Adrenal gland (tissue), 12 donors: ENCODE measurements around the gene PRDM16. TPM values are rescaled to one million over a fixed set of nuclear protein-coding genes. Genes with fewer than 3 reads are reported as not detected.

Source experiments
- DNase-seq, 7 donors: peaks; one replicate each; pipeline ENCODE4 v3.0.0-alpha.2; 2019 to 2020
- H3K27ac ChIP-seq, 5 donors: fragments of 200-600 bp; sonication (generic) in 4 of 5; 1 replicate in 3 of 5; 2 replicates in 2 of 5; pipeline versions ENCODE4 v1.5.1 to v1.8.0; 2016 to 2020; ENCODE audit warnings: mild to moderate bottlenecking in 1 of 5
- H3K27me3 ChIP-seq: fragments of 200-600 bp; 2 replicates; pipeline ENCODE4 v1.8.0; 2021
- H3K36me3 ChIP-seq, 2 donors: fragments of 200-600 bp; replicated peaks in 1 of 2; 1 replicate in 1 of 2; 2 replicates in 1 of 2; pipeline versions ENCODE4 v1.5.1 to v1.8.0; 2018 to 2022
- H3K4me1 ChIP-seq, 2 donors: fragments of 200-600 bp; replicated peaks in 1 of 2; 1 replicate in 1 of 2; 2 replicates in 1 of 2; pipeline versions ENCODE4 v1.5.1 to v1.8.0; 2018 to 2021
- H3K4me3 ChIP-seq, 4 donors: fragments of 200-600 bp; sonication (generic) in 3 of 4; one replicate each; pipeline ENCODE4 v1.5.1; 2016 to 2018
- H3K9me3 ChIP-seq, 3 donors: fragments of 200-600 bp; sonication (generic) in 1 of 3; replicated peaks in 1 of 3; 1 replicate in 2 of 3; 2 replicates in 1 of 3; pipeline versions ENCODE4 v1.5.1 to v1.8.0; 2016 to 2021
- POLR2A ChIP-seq, 2 donors: fragments of 450-650 bp; IDR thresholded peaks; one replicate each; pipeline ENCODE4 v1.6.1; 2017; ENCODE audit warnings: antibody characterized with exemption in 2 of 2, mild to moderate bottlenecking in 2 of 2, moderate library complexity in 1 of 2
- WGBS, 4 donors: extraction: QIAGEN DNeasy Blood & Tissue Kit in 2 of 4; methylation state at CpG; one replicate each; pipeline versions ENCODE4 v1.1.5 to v1.1.7; 2013 to 2017; 5-methylcytosine and 5-hydroxymethylcytosine counted together
- intact Hi-C, 2 donors: fragments of 100-400 bp; cut with DNase I; formaldehyde crosslinking; loops; one replicate each; pipeline versions ENCODE4 v1.14.1 to v1.15.0; 2022 to 2023
- polyA plus RNA-seq, 3 donors: library from polyadenylated mRNA; stranded (reverse); fragments of 200-250 nt in 2 of 3; fragments of 350-450 nt in 1 of 3; fragmentation: Illumina TruSeq in 1 of 3; extraction: RNeasy Lipid Tissue Mini Kit (QIAGEN cat#74804) in 1 of 3; gene quantifications; one replicate each; pipeline ENCODE4 v1.2.3, GENCODE V29; 2013 to 2014
- total RNA-seq, 9 donors: library from RNA; depleted of rRNA in 4 of 9; stranded (reverse); fragments of >200 nt in 4 of 9; fragments of 120-200 nt in 1 of 9; fragmentation: NEBNext Ultra II Directional in 1 of 9; extraction: Animal tissue kit (Norgen Biotek cat#: 25700) in 1 of 9; gene quantifications; one replicate each; pipeline versions ENCODE4 v1.1.0 to v1.2.4, GENCODE V29; 2013 to 2023
- TF ChIP-seq, protein P1 (sequence below), 6 experiments: fragments of 450-650 bp in 4 of 6; fragments of 200-600 bp in 2 of 6; sonication (generic) in 1 of 6; IDR thresholded peaks; 1 replicate in 5 of 6; 2 replicates in 1 of 6; pipeline versions ENCODE4 v1.5.1 to v1.8.0; 2016 to 2021; ENCODE audit warnings: antibody characterized with exemption in 6 of 6, mild to moderate bottlenecking in 2 of 6, moderate library complexity in 1 of 6
- donor health status: healthy with polysubstance abuse.
- donor health status: Bipolar disorder and iron deficiency.
- donor health status: DM: yes; HTN: yes; CAD: no.
- donor health status: DM: no; HTN: no; CAD: no.
- donor health status: DM: no; HTN: no; CAD: no.
- donor health status: DM: yes; HTN: yes; CAD: no.

PRDM16 gene
- total and polyA plus RNA-seq, 12 donors = 0.04 to 2.8 (median 0.61) TPM; not detected in 1

DNA sequence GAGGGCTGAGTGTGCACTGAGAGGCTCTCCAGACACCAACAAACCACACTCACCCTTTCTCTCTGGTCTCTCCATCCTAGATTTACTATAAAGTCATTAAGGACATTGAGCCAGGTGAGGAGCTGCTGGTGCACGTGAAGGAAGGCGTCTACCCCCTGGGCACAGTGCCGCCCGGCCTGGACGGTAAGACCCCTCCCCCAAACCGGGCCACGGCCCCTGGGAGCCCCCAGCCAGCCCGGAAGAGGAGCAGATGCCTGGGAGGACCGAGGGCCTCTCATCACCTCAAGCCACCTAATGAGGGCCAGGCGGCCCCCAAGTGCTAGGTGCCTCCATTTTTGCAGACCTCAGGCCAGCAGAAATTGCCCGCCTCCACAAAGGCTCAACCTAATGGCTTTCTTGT, 327.4 kb downstream of the PRDM16 start:
- 71 to 90% (median 82%) methylated on average over 4 to 11 of the region's 11 CpGs; no CpG with 5 or more reads in 1 of the 4 donors for WGBS, 4 donors
- H3K27me3 ChIP-seq = peaks cover 49% of the 10 kb centered on the region
- no peaks in the 10 kb centered on the region for H3K4me1 ChIP-seq
- DNase-seq = no peak
- H3K9me3 ChIP-seq = no peaks in the 10 kb centered on the region
- H3K4me3 ChIP-seq = no peak overlapping the region
- H3K27ac ChIP-seq = no peak overlapping the region
- TF ChIP-seq, protein P1, sequence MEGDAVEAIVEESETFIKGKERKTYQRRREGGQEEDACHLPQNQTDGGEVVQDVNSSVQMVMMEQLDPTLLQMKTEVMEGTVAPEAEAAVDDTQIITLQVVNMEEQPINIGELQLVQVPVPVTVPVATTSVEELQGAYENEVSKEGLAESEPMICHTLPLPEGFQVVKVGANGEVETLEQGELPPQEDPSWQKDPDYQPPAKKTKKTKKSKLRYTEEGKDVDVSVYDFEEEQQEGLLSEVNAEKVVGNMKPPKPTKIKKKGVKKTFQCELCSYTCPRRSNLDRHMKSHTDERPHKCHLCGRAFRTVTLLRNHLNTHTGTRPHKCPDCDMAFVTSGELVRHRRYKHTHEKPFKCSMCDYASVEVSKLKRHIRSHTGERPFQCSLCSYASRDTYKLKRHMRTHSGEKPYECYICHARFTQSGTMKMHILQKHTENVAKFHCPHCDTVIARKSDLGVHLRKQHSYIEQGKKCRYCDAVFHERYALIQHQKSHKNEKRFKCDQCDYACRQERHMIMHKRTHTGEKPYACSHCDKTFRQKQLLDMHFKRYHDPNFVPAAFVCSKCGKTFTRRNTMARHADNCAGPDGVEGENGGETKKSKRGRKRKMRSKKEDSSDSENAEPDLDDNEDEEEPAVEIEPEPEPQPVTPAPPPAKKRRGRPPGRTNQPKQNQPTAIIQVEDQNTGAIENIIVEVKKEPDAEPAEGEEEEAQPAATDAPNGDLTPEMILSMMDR (IDR thresholded peaks at IDR 0.05) = no peak
- no peak for TF ChIP-seq POLR2A (IDR thresholded peaks at IDR 0.05)
- intact Hi-C loops = no loop called here
- no peaks in the 10 kb centered on the region for H3K36me3 ChIP-seq

DNA sequence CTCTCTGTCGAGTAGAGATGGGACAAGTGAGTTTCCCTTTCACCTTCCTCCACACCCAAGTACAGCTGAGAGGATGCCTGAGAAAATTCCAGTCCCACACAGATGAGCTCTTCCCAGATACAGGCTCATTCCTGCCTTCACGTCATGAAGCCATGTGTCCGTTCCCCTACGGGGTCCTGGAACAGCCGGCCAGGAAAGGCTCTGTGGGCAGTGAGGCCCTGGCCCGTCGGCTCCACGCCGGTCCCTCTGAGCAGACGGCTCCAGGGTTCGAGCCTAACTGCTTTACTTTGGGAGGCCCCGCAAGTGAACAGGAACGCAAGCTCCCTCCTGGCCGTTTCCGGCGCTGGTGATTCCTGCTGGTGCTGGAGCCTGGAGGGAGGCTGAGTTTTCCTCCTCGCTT, 328.3 kb downstream of the PRDM16 start:
- WGBS, 4 donors = 62 to 77% (median 66%) methylated on average over 11 to 17 of the region's 17 CpGs
- Histone ChIP-seq H3K27ac (no peak overlapping the region), H3K36me3 (no peaks in the 10 kb centered on the region), H3K4me1 (peaks cover 0 to under 1% of the 10 kb centered on the region in 2 donors), H3K4me3 (no peak overlapping the region), H3K27me3 (peaks cover 45% of the 10 kb centered on the region), H3K9me3 (no peaks in the 10 kb centered on the region)
- TF ChIP-seq, protein P1 (IDR thresholded peaks at IDR 0.05) = no peak
- no peak for TF ChIP-seq POLR2A (IDR thresholded peaks at IDR 0.05)
- intact Hi-C loops = no loop called here
- DNase-seq = no peak

DNA sequence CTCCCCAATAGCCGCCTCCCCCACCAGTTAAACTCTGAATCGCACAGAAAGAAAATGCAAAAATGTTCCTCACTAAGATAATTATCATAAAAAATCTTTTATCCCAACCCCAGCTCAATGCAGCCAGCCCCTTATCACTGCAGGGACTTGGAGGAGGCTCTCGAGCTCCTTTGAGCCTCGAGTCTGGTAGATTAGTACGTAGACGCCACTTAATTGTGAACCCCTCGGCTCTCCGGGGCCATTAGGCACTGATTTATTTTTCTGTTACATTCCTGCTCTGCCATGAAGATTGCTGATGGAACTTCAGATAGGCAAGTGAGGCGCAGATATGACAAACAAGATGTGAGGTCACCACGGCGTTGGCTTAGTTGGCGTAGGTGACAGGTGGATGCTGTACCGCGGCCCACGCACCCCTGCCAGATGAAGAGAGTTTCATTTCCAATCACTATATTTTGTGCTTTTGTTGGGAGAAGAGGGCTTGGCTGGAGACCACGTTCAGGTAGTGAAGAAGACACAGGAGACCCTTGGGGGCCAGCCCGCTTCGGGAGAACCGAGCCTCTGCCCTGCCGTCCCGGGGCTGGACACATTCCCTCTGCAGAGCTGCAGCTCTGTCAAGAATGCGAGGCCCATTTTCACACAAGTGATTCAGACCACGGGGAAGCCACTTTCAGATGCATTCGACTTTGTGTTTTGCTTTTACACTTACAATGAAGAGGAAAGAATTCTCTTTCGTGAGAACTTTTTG, 329.6 kb downstream of the PRDM16 start:
- Histone ChIP-seq H3K36me3 (no peaks in the 10 kb centered on the region), H3K4me1 (peaks cover 0 to 5% of the 10 kb centered on the region in 2 donors), H3K9me3 (no peaks in the 10 kb centered on the region), H3K27me3 (peaks cover 40% of the 10 kb centered on the region), H3K4me3 (no peak overlapping the region), H3K27ac (no peak overlapping the region)
- WGBS, 4 donors = 76 to 80% (median 78%) methylated on average over 25 of the region's 25 CpGs
- intact Hi-C loops = no loop called here
- DNase-seq = no peak
- TF ChIP-seq, protein P1 (IDR thresholded peaks at IDR 0.05) = no peak
- no peak for TF ChIP-seq POLR2A (IDR thresholded peaks at IDR 0.05)

DNA sequence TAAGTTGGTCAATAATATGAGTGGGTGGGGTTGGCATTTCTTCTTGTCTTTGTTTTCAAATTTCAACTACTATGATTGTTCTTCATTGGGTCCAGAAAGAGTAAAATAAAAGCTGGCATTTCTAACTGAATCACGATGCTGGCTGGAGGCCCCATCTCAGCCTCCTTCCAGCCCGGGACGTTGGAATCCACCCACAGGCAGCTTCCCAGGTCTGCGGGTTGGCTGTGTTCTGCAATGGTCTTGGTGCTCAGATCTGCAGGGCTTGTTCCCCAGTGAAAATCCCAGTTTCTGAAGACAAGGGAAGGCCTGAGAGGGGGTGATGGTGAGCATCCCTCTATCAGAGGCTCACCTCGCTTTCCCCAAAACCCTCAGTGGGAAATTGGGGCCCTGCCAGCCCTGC, 330.7 kb downstream of the PRDM16 start:
- Histone ChIP-seq H3K4me3 (no peak overlapping the region), H3K27me3 (peaks cover 37% of the 10 kb centered on the region), H3K27ac (no peak overlapping the region), H3K9me3 (no peaks in the 10 kb centered on the region), H3K36me3 (no peaks in the 10 kb centered on the region), H3K4me1 (peaks cover 0 to 5% of the 10 kb centered on the region in 2 donors)
- DNase-seq = no peak
- WGBS, 4 donors = 62 to 75% (median 72%) methylated on average over 4 to 5 of the region's 5 CpGs
- TF ChIP-seq, protein P1 (IDR thresholded peaks at IDR 0.05) = no peak
- TF ChIP-seq POLR2A (IDR thresholded peaks at IDR 0.05) = no peak
- intact Hi-C loops = no loop called here
